OCI-LY1 (cell line): Measurements from ENCODE around the gene PRPH.

ENCODE experiments used
- EZH2 ChIP-seq: fragments of 200-600 bp; sonication (generic), shearing (Covaris generic); IDR thresholded peaks from 2 replicates; pipeline ENCODE4 v1.8.0; 2017; ENCODE audit warnings: borderline replicate concordance, mixed run types, mild to moderate bottlenecking, antibody characterized with exemption, low read length, moderate library complexity, mixed read lengths
- TF ChIP-seq, protein P1 (sequence below): fragments of 200-600 bp; sonication (generic), shearing (Covaris generic); IDR thresholded peaks from 2 replicates; pipeline ENCODE4 v1.5.1; 2017; ENCODE audit warnings: mild to moderate bottlenecking, antibody characterized with exemption, low read length, moderate library complexity, mixed read lengths

DNA sequence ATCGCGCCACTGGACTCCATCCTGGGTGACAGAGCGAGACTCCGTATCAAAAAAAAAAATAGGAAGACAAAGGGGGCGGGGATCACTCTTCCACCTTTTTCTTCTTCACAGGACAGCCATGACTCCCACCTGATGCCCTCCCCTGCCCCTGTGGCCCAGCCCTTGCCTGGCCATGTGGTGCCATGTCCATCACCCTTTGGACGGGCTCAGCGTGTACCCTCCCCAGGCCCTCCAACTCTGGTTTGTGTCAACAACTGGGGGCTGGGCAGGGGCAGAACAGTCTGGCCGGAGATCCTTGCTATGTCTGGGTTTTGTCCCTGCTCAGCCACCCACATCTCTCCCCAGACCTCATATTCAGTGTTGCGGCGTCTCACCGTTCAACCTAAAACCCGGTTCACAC is 33.9 kb downstream of the PRPH start:
- TF ChIP-seq, protein P1, sequence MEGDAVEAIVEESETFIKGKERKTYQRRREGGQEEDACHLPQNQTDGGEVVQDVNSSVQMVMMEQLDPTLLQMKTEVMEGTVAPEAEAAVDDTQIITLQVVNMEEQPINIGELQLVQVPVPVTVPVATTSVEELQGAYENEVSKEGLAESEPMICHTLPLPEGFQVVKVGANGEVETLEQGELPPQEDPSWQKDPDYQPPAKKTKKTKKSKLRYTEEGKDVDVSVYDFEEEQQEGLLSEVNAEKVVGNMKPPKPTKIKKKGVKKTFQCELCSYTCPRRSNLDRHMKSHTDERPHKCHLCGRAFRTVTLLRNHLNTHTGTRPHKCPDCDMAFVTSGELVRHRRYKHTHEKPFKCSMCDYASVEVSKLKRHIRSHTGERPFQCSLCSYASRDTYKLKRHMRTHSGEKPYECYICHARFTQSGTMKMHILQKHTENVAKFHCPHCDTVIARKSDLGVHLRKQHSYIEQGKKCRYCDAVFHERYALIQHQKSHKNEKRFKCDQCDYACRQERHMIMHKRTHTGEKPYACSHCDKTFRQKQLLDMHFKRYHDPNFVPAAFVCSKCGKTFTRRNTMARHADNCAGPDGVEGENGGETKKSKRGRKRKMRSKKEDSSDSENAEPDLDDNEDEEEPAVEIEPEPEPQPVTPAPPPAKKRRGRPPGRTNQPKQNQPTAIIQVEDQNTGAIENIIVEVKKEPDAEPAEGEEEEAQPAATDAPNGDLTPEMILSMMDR: no peak
- no peak for TF ChIP-seq EZH2
